Measurements from ENCODE around the gene BBS9.

BBS9 gene

DNA sequence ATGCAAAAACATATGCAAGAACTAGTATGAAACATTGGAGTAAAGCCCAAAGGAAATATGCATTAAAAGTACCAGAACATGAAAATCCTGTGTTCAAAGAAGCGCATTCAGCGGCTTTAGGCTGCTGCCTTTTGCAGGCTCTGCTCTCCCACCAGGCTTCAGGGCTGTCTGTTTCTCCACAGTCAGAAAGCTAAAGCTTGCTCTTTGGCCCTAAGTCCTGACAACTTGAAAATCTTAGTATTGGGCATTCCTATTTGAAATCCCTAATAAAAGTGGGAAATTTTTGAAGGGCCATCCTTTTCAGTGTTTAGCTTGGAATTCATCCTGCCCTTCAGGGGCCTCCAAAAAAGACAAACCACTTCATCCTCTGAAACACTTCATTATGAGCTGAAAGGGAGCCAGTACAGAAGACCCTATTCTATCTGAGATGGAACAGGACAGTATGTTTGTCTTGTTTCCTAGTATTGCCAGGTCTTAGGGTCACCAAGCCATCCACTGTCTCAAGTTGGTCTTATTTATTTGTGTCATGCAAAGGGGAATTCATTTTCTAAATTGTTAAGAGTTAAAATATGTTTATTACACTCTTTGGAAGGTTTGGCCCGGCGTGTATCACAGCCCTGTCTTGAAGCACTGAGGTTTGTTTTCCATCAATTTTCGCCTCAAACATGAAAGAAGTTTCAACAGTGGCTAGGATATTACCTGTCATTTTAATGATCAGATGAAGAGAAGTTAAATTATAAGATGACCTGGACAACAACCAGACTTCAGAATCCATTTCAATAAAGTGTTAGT, 449.7 kb downstream of the BBS9 start:
- no peak overlapping the region for H3K27ac ChIP-seq

DNA sequence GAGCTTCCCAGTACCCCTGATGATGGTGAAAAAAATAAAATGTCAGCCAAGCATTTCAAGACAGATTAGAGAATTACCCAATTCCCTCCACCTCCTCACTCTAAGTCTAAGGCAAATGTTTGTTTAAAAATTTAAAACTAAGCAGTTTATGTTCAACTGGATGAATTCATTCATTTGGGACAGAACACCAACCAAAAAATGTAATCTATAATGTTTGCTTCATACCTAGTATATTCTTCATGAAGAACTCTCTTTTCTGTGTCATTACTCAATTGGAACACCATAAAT, 450.3 kb downstream of the BBS9 start:
- no peak overlapping the region for H3K27ac ChIP-seq
- TF ChIP-seq ZFX (IDR thresholded peaks at IDR 0.05) = no peak
- no peak for TF ChIP-seq CTCF (conservative IDR thresholded peaks at IDR 0.05)

More for the DNA sequence above, 449.7 kb downstream of the BBS9 start:
- TF ChIP-seq CTCF (conservative IDR thresholded peaks at IDR 0.05) = no peak
- TF ChIP-seq ZFX (IDR thresholded peaks at IDR 0.05) = no peak

DNA sequence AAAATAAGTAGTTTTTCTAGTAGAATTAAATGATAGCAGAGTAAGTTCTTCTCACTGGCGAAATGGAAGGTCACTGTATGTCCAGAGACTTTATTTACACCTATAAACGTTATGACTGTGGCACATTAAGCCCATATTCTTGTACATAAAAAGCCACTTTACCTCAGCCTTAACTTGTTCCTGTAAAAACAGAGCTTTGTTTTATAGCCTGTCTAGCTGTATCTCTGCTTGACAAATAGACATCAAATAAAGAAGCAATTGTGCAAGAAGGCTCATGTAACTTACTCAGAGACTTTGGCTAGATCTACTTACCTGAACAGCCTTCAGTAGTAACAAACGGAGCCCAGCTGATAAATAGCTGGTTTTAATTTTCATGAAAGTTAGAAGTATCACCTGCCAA, 451.9 kb downstream of the BBS9 start:
- H3K27ac ChIP-seq = no peak overlapping the region
- no peak for TF ChIP-seq CTCF (conservative IDR thresholded peaks at IDR 0.05)
- TF ChIP-seq ZFX (IDR thresholded peaks at IDR 0.05) = no peak

GRCh38 chr7:33582104-33582503, 452.7 kb downstream of the BBS9 start:
- TF ChIP-seq ZFX (IDR thresholded peaks at IDR 0.05) = no peak
- no peak for TF ChIP-seq CTCF (conservative IDR thresholded peaks at IDR 0.05)
- H3K27ac ChIP-seq = no peak overlapping the region

GRCh38 chr7:33582533-33582932, 453.2 kb downstream of the BBS9 start:
- no peak overlapping the region for H3K27ac ChIP-seq
- TF ChIP-seq ZFX (IDR thresholded peaks at IDR 0.05) = no peak
- no peak for TF ChIP-seq CTCF (conservative IDR thresholded peaks at IDR 0.05)

DNA sequence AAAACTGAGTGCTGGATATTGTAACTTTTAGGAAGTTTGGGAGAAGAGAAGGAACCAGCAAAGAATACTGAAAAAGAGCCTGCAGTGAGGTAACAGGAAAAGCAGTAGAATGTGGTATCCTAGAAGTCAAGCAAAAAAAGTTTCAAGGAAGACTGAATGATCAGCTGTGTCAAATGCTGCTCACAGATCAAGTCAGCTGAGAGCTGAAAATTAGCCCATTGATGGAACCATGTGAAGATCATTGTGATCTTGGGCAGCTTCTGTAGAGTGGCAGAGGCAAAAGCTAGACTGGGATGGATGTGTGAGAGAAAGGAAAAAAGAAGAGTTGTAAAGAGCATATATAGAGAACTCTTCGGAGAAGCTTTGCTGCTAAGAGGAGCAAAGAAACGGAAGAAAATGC, 460.5 kb downstream of the BBS9 start:
- TF ChIP-seq CTCF (conservative IDR thresholded peaks at IDR 0.05) (no peak), ZFX (IDR thresholded peaks at IDR 0.05) (no peak)
- no peak overlapping the region for H3K27ac ChIP-seq

GRCh38 chr7:33590916-33591315, 461.6 kb downstream of the BBS9 start:
- TF ChIP-seq CTCF (conservative IDR thresholded peaks at IDR 0.05) (no peak), ZFX (IDR thresholded peaks at IDR 0.05) (no peak)
- no peak overlapping the region for H3K27ac ChIP-seq

All from C4-2B (cell line).